A549 (cell line): ENCODE measurements around the gene SACS.

Experiments used
- CTCF ChIP-seq: fragments of >200 bp; sonication (Bioruptor Twin); formaldehyde crosslinking; IDR thresholded peaks from 3 replicates; pipeline ENCODE4 v1.5.1; 2016
- E2F6 ChIP-seq: IDR thresholded peaks from 2 replicates; pipeline ENCODE4 v1.6.1; 2012; ENCODE audit warnings: low read depth, borderline replicate concordance
- EHMT2 ChIP-seq: fragments of 200-600 bp; sonication (generic); IDR thresholded peaks from 2 replicates; pipeline ENCODE4 v1.6.1; 2016; ENCODE audit warnings: antibody characterized with exemption, low read depth, mild to moderate bottlenecking, moderate library complexity
- EP300 ChIP-seq, 2 experiments: fragments of >200 bp; sonication (Bioruptor Twin); formaldehyde crosslinking; IDR thresholded peaks; 2 replicates in 1 of 2; 3 replicates in 1 of 2; pipeline ENCODE4 v1.6.1; 2016 to 2017
- ESRRA ChIP-seq: fragments of 150-350 bp; IDR thresholded peaks from 2 replicates; pipeline ENCODE4 v1.6.1; 2014; ENCODE audit warnings: mild to moderate bottlenecking, low read length, borderline replicate concordance
- HDAC2 ChIP-seq: fragments of 200-600 bp; sonication (generic); IDR thresholded peaks from 2 replicates; pipeline ENCODE4 v1.6.1; 2016
- MAX ChIP-seq: IDR thresholded peaks from 2 replicates; pipeline ENCODE4 v1.6.1; 2012
- NPAS2 ChIP-seq: fragments of 250-450 bp; sonication (Bioruptor Pico); IDR thresholded peaks from 2 replicates; pipeline ENCODE4 v1.8.0; 2022; ENCODE audit warnings: mild to moderate bottlenecking, moderate library complexity, borderline replicate concordance
- RAD21 ChIP-seq, 2 experiments: fragments of >200 bp in 1 of 2; sonication (Bioruptor Twin) in 1 of 2; formaldehyde crosslinking in 1 of 2; IDR thresholded peaks in 1 of 2; conservative IDR thresholded peaks in 1 of 2; 2 replicates in 1 of 2; 3 replicates in 1 of 2; pipeline ENCODE4 v1.6.1; 2012 to 2018; ENCODE audit warnings: inconsistent platforms in 1 of 2
- REST ChIP-seq: fragments of 200-600 bp; sonication (generic); IDR thresholded peaks from 2 replicates; pipeline ENCODE4 v1.6.1; 2016; ENCODE audit warnings: antibody characterized with exemption, mild to moderate bottlenecking, moderate library complexity
- SMC3 ChIP-seq: fragments of >200 bp; sonication (Bioruptor Twin); formaldehyde crosslinking; IDR thresholded peaks from 3 replicates; pipeline ENCODE4 v1.6.1; 2018; ENCODE audit warnings: inconsistent platforms
- ZC3H11A ChIP-seq: fragments of 450-650 bp; IDR thresholded peaks from 2 replicates; pipeline ENCODE4 v1.6.1; 2014; ENCODE audit warnings: antibody characterized with exemption, mild to moderate bottlenecking

- TF ChIP-seq CTCF (no peak), NPAS2 (CRISPR knock-in tag) (no peak), HDAC2 (no peak), ESRRA (no peak), MAX (no peak), REST (no peak), EP300 (IDR thresholded peaks at IDR 0.05) (no peak), SMC3 (no peak), ZC3H11A (no peak), E2F6 (no peak), RAD21 (conservative IDR thresholded peaks at IDR 0.05 in 1 of 2, IDR thresholded peaks at IDR 0.05 in 1 of 2) (no peak), EHMT2 (no peak)
Observed at GRCh38 chr13:23330356-23330755, 103.1 kb downstream of the SACS start.
